Medulla oblongata (tissue), 1 donor: ENCODE results near the gene ACER3.
A peak's percentile ranks its signal among the peaks of the same experiment; 100 is the strongest.
"Not testable (repeated sequence)": the region's sequence is repeated elsewhere in the genome, so short reads cannot be mapped to it uniquely, and the experiment has no call there.

Experiments used
- DNase-seq: peaks from one replicate; pipeline ENCODE4 v3.0.0-alpha.2; 2015; ENCODE audit errors: extremely low spot score

The ACER3 gene

GRCh38 chr11:76919887-76920746 lies 59.4 kb downstream of the ACER3 start:
- peak; percentile 96 for DNase-seq

GRCh38 chr11:76927160-76927559 lies 66.4 kb downstream of the ACER3 start:
- no peak for DNase-seq

GRCh38 chr11:76935042-76935441 lies 74.3 kb downstream of the ACER3 start:
- DNase-seq: no peak

- DNase-seq: no peak
Measured at GRCh38 chr11:76939219-76939631, 78.5 kb downstream of the ACER3 start.

GRCh38 chr11:76944225-76944624 lies 83.5 kb downstream of the ACER3 start:
- no peak for DNase-seq

- DNase-seq: no peak
Measured at GRCh38 chr11:76946223-76946622, 85.5 kb downstream of the ACER3 start.

- DNase-seq: no peak
Measured at GRCh38 chr11:76947190-76947589, 86.5 kb downstream of the ACER3 start.

- no peak for DNase-seq
Measured at GRCh38 chr11:76947800-76948199, 87.1 kb downstream of the ACER3 start.

GRCh38 chr11:76955459-76956114 lies 94.9 kb downstream of the ACER3 start:
- DNase-seq: no peak

- DNase-seq: no peak
Measured at GRCh38 chr11:76962583-76963416, 102.1 kb downstream of the ACER3 start.

GRCh38 chr11:76963417-76964168 lies 102.9 kb downstream of the ACER3 start:
- DNase-seq: not testable (repeated sequence)

GRCh38 chr11:76972051-76972450 lies 111.3 kb downstream of the ACER3 start:
- no peak for DNase-seq

- DNase-seq: no peak
Measured at GRCh38 chr11:76974179-76974891, 113.6 kb downstream of the ACER3 start.

GRCh38 chr11:76975513-76975912 lies 114.8 kb downstream of the ACER3 start:
- no peak for DNase-seq

- no peak for DNase-seq
Measured at GRCh38 chr11:76977791-76978190, 117.1 kb downstream of the ACER3 start.

GRCh38 chr11:76978239-76978638 lies 117.5 kb downstream of the ACER3 start:
- DNase-seq: no peak

GRCh38 chr11:76978818-76979217 lies 118.1 kb downstream of the ACER3 start:
- DNase-seq: peak; percentile 66

- no peak for DNase-seq
Measured at GRCh38 chr11:76980196-76980595, 119.5 kb downstream of the ACER3 start.

GRCh38 chr11:76984743-76985142 lies 124.0 kb downstream of the ACER3 start:
- no peak for DNase-seq

GRCh38 chr11:76987203-76987602 lies 126.5 kb downstream of the ACER3 start:
- no peak for DNase-seq

GRCh38 chr11:76990628-76991027 lies 129.9 kb downstream of the ACER3 start:
- no peak for DNase-seq
